Stimulated activated naive CD4-positive, alpha-beta T cell treated with Interleukin-2 at 50 U/mL for 16 hours (primary cell): ENCODE results near the gene RNF141.

ENCODE experiments used
- DNase-seq: peaks from one replicate; lab custom pipeline; 2025; lab: John Stamatoyannopoulos, UW

The RNF141 gene

GRCh38 chr11:10522921-10523320 lies 18.1 kb downstream of the RNF141 start:
- DNase-seq = no peak

DNA sequence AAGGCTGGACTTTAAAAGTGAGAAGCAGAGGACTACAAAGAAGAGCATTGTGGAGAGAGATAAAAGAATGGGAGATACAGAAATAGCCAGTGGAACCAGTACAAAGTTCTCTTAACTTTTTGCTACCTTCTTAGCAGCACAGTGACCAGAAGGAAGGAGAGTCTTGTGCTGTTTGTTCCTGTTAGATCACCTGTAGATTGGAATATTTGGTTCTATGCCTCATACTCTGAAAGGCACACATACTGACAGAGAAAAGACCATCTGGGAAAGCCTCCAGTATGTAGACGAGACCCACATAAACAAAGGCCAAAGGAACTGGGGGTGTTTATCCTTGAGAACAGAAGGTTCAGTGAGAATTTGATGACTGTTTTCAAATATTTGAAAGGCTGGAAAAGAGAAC lies 18.7 kb downstream of the RNF141 start:
- DNase-seq = no peak

DNA sequence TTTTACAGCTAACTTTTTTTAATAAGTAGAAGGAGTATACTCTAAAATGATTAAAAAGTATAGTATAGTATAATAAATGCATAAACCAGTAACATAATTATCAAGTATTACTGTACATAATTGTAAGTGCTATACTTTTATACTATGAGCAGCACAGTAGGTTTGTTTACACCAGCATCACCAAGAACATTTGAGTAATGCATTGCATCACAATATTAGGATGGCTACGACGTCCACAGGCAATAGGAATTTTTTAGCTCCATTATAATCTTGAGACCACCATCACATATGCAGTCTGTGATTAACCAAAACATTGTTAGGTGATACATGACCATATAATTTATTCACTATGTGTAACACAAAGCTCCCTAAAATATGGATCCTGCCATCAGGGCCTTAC lies 20.4 kb downstream of the RNF141 start:
- no peak for DNase-seq

DNA sequence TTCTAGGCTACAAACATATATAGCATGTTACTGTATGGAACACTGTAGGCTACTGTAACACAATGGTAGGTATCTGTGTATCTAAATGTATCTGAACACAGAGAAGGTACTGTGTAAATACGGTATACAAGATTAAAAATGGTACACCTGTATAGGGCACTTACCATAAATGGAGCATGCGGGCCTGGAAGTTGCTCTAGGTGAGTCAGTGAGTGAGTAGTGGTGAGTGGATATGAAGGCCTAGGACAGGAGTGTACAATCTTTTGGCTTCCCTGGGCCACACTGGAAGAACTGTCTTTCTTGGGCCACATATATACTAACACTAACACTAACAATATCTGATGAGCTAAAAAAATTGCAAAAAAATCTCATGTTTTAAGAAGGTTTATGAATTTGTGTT lies 21.4 kb downstream of the RNF141 start:
- DNase-seq = no peak

GRCh38 chr11:10518891-10519290 lies 22.1 kb downstream of the RNF141 start:
- DNase-seq = no peak

DNA sequence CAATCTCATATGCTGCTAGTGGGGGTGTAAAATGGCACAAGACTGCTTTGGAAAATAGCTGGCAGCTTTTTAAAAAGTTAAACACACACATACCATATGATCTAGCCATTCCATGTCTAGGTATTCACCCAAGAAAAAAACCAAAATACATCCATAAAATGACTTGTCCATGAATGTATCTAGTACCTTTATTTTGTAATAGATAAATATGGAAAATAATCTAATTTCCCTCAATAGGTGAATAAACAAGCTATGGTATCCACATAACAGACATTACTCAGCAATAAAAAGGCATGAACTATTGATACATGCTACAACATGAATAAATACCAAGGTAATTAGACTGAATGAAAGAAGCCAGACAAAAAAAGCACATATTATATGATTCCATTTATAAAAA lies 22.9 kb downstream of the RNF141 start:
- no peak for DNase-seq

- DNase-seq = no peak
Measured at GRCh38 chr11:10515418-10515817, 25.6 kb downstream of the RNF141 start.

GRCh38 chr11:10514709-10515108 lies 26.3 kb downstream of the RNF141 start:
- DNase-seq = no peak

GRCh38 chr11:10514202-10514601 lies 26.8 kb downstream of the RNF141 start:
- DNase-seq = no peak

GRCh38 chr11:10511181-10511621 lies 29.8 kb downstream of the RNF141 start:
- no peak for DNase-seq

- no peak for DNase-seq
Measured at GRCh38 chr11:10506008-10506370, 35.0 kb downstream of the RNF141 start.

GRCh38 chr11:10505278-10506007 lies 35.5 kb downstream of the RNF141 start:
- no peak for DNase-seq

GRCh38 chr11:10504490-10504889 lies 36.5 kb downstream of the RNF141 start:
- no peak for DNase-seq

DNA sequence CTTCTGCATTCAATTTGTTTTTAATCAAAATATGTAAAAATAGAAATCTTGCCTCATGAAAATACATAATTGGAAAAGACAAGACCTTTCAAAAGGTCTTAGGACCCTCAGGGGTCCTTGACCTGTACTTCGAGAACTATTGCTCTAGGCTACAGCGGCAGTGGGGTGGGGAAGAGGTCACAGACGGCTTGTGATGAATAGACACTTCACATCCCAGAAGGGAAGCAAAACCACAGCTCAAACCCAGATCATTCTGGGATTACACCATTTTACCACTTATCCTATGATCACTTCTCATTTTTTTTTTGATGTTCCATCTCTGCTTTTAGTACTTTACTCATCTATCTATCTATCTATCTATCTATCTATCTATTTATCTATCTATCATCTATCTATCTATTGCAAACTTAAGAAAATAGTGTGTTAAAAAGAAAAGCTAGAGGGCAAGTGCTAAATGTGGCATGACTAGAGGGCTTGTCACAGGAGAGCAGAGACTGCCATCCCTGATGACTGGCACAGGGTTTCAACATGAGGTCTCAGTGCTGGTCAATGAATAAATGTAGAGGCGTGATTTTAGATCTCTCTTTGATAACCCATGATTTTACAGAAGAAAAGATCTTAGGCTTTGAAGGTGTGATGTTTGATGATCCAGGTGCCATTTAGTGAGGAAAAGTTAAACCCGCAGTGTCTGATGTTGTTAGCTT lies 37.1 kb downstream of the RNF141 start:
- no peak for DNase-seq

- DNase-seq = no peak
Measured at GRCh38 chr11:10503221-10503620, 37.8 kb downstream of the RNF141 start.

GRCh38 chr11:10502770-10503169 lies 38.2 kb downstream of the RNF141 start:
- no peak for DNase-seq

DNA sequence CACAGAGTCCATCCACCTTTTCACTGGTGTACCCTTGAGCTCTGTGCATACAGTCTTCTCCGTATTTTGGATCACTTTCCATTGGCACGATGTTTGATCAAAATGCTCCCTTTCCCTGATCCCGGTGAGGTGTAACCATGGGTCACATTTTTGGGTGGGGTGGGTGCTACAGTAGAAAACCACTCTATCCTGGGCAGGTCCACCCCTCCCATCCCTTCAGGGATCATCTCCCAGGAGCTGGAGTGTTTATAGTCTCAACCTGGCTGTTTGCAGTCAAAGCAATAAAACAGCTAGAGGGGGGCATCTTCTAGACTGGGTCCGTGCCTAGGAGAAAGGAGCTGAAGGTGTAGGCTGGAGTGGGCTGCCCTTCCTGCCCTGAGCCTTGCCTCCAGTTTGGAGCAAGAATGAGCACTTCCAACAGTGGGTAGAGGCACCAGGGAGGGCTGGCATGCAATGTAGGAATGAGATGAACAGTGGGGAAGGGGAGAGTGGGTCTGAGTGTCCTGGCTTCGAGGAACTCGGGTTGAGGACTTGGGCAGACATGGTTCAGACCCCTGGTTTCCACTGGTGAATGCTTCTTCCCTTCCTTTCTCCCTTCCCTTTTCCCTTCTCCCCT lies 38.8 kb downstream of the RNF141 start:
- no peak for DNase-seq

- DNase-seq = no peak
Measured at GRCh38 chr11:10500757-10501684, 40.0 kb downstream of the RNF141 start.

GRCh38 chr11:10499874-10500601 lies 40.9 kb downstream of the RNF141 start:
- no peak for DNase-seq

- DNase-seq = no peak
Measured at GRCh38 chr11:10499452-10499851, 41.5 kb downstream of the RNF141 start.

GRCh38 chr11:10498426-10499250 lies 42.3 kb downstream of the RNF141 start:
- DNase-seq = no peak
